PC-9 (cell line): ENCODE measurements around the gene TOMM20. TPM values are rescaled to one million over a fixed set of nuclear protein-coding genes. Genes with fewer than 3 reads are reported as not detected.
"Not testable (repeated sequence)": the region's sequence is repeated elsewhere in the genome, so short reads cannot be mapped to it uniquely, and the experiment has no call there.

ENCODE experiments used
- BruUV-seq: library from RNA; stranded (reverse); fragments of 400-500 nt; replicated peaks from 2 replicates; lab custom pipeline; 2021; lab: Mats Ljungman, UMichigan
- CTCF ChIA-PET: fragments of 300-600 bp; sonication (Branson Sonifier 250); formaldehyde crosslinking; loops from one replicate; lab custom pipeline; 2022; ENCODE audit warnings: antibody characterized with exemption; lab: Charles Lee
- POLR2A ChIA-PET: fragments of 300-600 bp; sonication (Branson Sonifier 250); formaldehyde crosslinking; loops from one replicate; lab custom pipeline; 2022; ENCODE audit warnings: antibody characterized with exemption; ENCODE audit not compliant: unreplicated experiment; lab: Charles Lee
- DNase-seq, 2 experiments: peaks; one replicate each; pipeline versions ENCODE4 v3.0.0 to v3.0.0-alpha.2; 2015 to 2022; ENCODE audit warnings: mixed read lengths in 1 of 2
- H2AFZ ChIP-seq: fragments of 200-600 bp; sonication (generic); 2 replicates; pipeline ENCODE4 v1.8.1; 2017; ENCODE audit warnings: antibody characterized with exemption
- H3F3A ChIP-seq: fragments of 200-600 bp; sonication (generic); 2 replicates; pipeline ENCODE4 v1.8.1; 2017; ENCODE audit warnings: antibody characterized with exemption, mild to moderate bottlenecking, low read depth; ENCODE audit not compliant: insufficient read depth
- H3K27ac ChIP-seq: fragments of 200-600 bp; sonication (generic); 2 replicates; pipeline ENCODE4 v1.6.1; 2016; ENCODE audit warnings: mixed run types
- H3K27me3 ChIP-seq: fragments of 200-600 bp; sonication (generic); 2 replicates; pipeline ENCODE4 v1.6.1; 2016; ENCODE audit warnings: low read depth, mixed run types; ENCODE audit not compliant: insufficient read depth
- H3K36me3 ChIP-seq: fragments of 200-600 bp; sonication (generic); 2 replicates; pipeline ENCODE4 v1.6.1; 2016; ENCODE audit warnings: low read depth, mixed run types
- H3K4me1 ChIP-seq: fragments of 200-600 bp; sonication (generic); replicated peaks from 2 replicates; pipeline ENCODE4 v1.6.1; 2016; ENCODE audit warnings: mixed run types; ENCODE audit not compliant: insufficient read depth
- H3K4me2 ChIP-seq: fragments of 200-600 bp; sonication (generic); 2 replicates; pipeline ENCODE4 v1.6.1; 2017; ENCODE audit warnings: mixed run types
- H3K4me3 ChIP-seq: fragments of 200-600 bp; sonication (generic); 2 replicates; pipeline ENCODE4 v1.6.1; 2016; ENCODE audit warnings: mixed run types
- H3K79me2 ChIP-seq: fragments of 200-600 bp; sonication (generic); 2 replicates; pipeline ENCODE4 v1.6.1; 2017; ENCODE audit warnings: low read depth, mixed run types
- H3K9me2 ChIP-seq: fragments of 200-600 bp; sonication (generic); 2 replicates; pipeline ENCODE4 v1.8.1; 2017; ENCODE audit warnings: mild to moderate bottlenecking; ENCODE audit not compliant: insufficient read depth
- H3K9me3 ChIP-seq: fragments of 200-600 bp; sonication (generic); 2 replicates; pipeline ENCODE4 v1.8.1; 2016; ENCODE audit warnings: low read depth; ENCODE audit not compliant: insufficient read depth
- H4K20me1 ChIP-seq: fragments of 200-600 bp; sonication (generic); 2 replicates; pipeline ENCODE4 v1.8.1; 2017; ENCODE audit not compliant: insufficient read depth
- CTCF ChIP-seq: fragments of 200-600 bp; sonication (generic); conservative IDR thresholded peaks from 2 replicates; pipeline ENCODE4 v1.6.1; 2017; ENCODE audit warnings: mixed run types, antibody characterized with exemption, mild to moderate bottlenecking, moderate library complexity
- EZH2 ChIP-seq: fragments of 200-600 bp; sonication (generic); IDR thresholded peaks from 2 replicates; pipeline ENCODE4 v1.8.0; 2017; ENCODE audit warnings: antibody characterized with exemption, low read depth
- intact Hi-C: fragments of 100-400 bp; cut with micrococcal nuclease; formaldehyde crosslinking; loops from one replicate; pipeline ENCODE4 v1.10.0; 2022; ENCODE audit not compliant: unreplicated experiment
- total RNA-seq: library from RNA; stranded (reverse); gene quantifications from 2 replicates; pipeline ENCODE4 v1.2.3, GENCODE V29; 2021

The TOMM20 gene
- total RNA-seq, 1 experiment from 2014 or later: 165 TPM

GRCh38 chr1:235087906-235088305 lies 40.7 kb downstream of the TOMM20 start:
- Histone ChIP-seq H4K20me1 (no peaks in the 10 kb centered on the region), H3K27me3 (no peaks in the 10 kb centered on the region), H3K9me3 (no peaks in the 10 kb centered on the region), H3K9me2 (no peaks in the 10 kb centered on the region), H3K4me2 (no peak overlapping the region), H3F3A (peaks cover 18% of the 10 kb centered on the region), H3K27ac (no peak overlapping the region), H3K79me2 (no peaks in the 10 kb centered on the region), H2AFZ (no peak overlapping the region), H3K36me3 (no peaks in the 10 kb centered on the region), H3K4me3 (no peak overlapping the region), H3K4me1 (peaks cover 14% of the 10 kb centered on the region)
- intact Hi-C loops: no loop called here
- CTCF ChIA-PET: no interaction called here
- TF ChIP-seq CTCF (no peak), EZH2 (no peak)
- BruUV-seq: no TSS peak
- DNase-seq: peak in 1 of 2 experiments; percentile 66
- POLR2A ChIA-PET: no interaction called here

GRCh38 chr1:235085411-235086117 lies 43.1 kb downstream of the TOMM20 start:
- Histone ChIP-seq H3K4me1 (peaks cover 36% of the 10 kb centered on the region), H3F3A (peaks cover 32% of the 10 kb centered on the region)
- H4K20me1 ChIP-seq, H2AFZ ChIP-seq, H3K4me2 ChIP-seq, H3K9me2 ChIP-seq, H3K36me3 ChIP-seq, BruUV-seq, H3K27ac ChIP-seq, H3K9me3 ChIP-seq, H3K27me3 ChIP-seq, intact Hi-C loops, H3K79me2 ChIP-seq, POLR2A ChIA-PET, DNase-seq, H3K4me3 ChIP-seq: not testable (repeated sequence)
- CTCF ChIA-PET: interaction anchor here (0.6 kb wide), 1 partner anchor 589 kb away, joined by 10 read pairs; no protein-coding TSS in a partner anchor

GRCh38 chr1:235080788-235081187 lies 47.8 kb downstream of the TOMM20 start:
- H3K79me2 ChIP-seq, BruUV-seq, H3K27me3 ChIP-seq, H4K20me1 ChIP-seq, H2AFZ ChIP-seq, H3K9me3 ChIP-seq, POLR2A ChIA-PET, DNase-seq, H3K36me3 ChIP-seq, H3K9me2 ChIP-seq, H3K4me3 ChIP-seq: not testable (repeated sequence)
- Histone ChIP-seq H3K4me1 (peaks cover 80% of the 10 kb centered on the region), H3K4me2 (0 out of 2 replicates have a peak overlapping the region, but pooled peaks have one; percentile 14), H3F3A (peaks cover 73% of the 10 kb centered on the region), H3K27ac (peak overlapping the region; percentile 100)
- CTCF ChIA-PET: interaction anchor here (1.4 kb wide), 1 partner anchor 582 kb away, joined by 3 read pairs; no protein-coding TSS in a partner anchor
- intact Hi-C loops: loop anchor here (5.0 kb wide), 1 partner anchor 968 kb away; no protein-coding TSS in a partner anchor

GRCh38 chr1:235080297-235080657 lies 48.4 kb downstream of the TOMM20 start:
- not testable (repeated sequence) for DNase-seq
- peaks cover 85% of the 10 kb centered on the region for H3K4me1 ChIP-seq

More at GRCh38 chr1:235080297-235080657, 48.4 kb downstream of the TOMM20 start:
- not testable (repeated sequence) for H4K20me1 ChIP-seq, H3K9me3 ChIP-seq, H3K36me3 ChIP-seq, H3K9me2 ChIP-seq, BruUV-seq, H3K79me2 ChIP-seq, H3K27me3 ChIP-seq, H2AFZ ChIP-seq
- H3K4me3 ChIP-seq: peak overlapping the region; percentile 29; the same call in 1 of the 2 replicates
- peak overlapping the region; percentile 100 for H3K27ac ChIP-seq
- peaks cover 78% of the 10 kb centered on the region for H3F3A ChIP-seq
- CTCF ChIA-PET: interaction anchor here (0.6 to 1.4 kb wide), 2 partner anchors 581 to 585 kb away, joined by 3 read pairs; no protein-coding TSS in a partner anchor
- intact Hi-C loops: loop anchor here (5.0 kb wide), 1 partner anchor 968 kb away; no protein-coding TSS in a partner anchor
- H3K4me2 ChIP-seq: peak overlapping the region; percentile 71
- POLR2A ChIA-PET: interaction anchor here (0.5 kb wide), 1 partner anchor 836 kb away, joined by 7 read pairs; no protein-coding TSS in a partner anchor
